Mesenchymal stem cell (in vitro differentiated cells and primary cell): ENCODE measurements around the gene TCEAL3.

Experiments used
- DNase-seq: peaks from one replicate; pipeline ENCODE4 v3.0.0-alpha.2; 2013
- H2AFZ ChIP-seq: one replicate; pipeline ENCODE4 v1.6.1; 2013; ENCODE audit warnings: low read depth, mild to moderate bottlenecking, control low read depth, inconsistent platforms, low read length, moderate library complexity
- H2AK5ac ChIP-seq: 2 replicates; pipeline ENCODE4 v1.6.1; 2013; ENCODE audit warnings: low read length, moderate library complexity, mild to moderate bottlenecking, inconsistent platforms; ENCODE audit not compliant: severe bottlenecking
- H2BK120ac ChIP-seq: one replicate; pipeline ENCODE4 v1.6.1; 2013; ENCODE audit warnings: low read depth, mild to moderate bottlenecking, inconsistent platforms, low read length, moderate library complexity
- H2BK12ac ChIP-seq, 2 experiments: one replicate each; pipeline ENCODE4 v1.6.1; 2013; ENCODE audit warnings: inconsistent platforms in 2 of 2, low read length in 2 of 2, mild to moderate bottlenecking in 2 of 2, moderate library complexity in 2 of 2, control low read depth in 1 of 2
- H2BK15ac ChIP-seq: one replicate; pipeline ENCODE4 v1.6.1; 2013; ENCODE audit warnings: mild to moderate bottlenecking, low read depth, inconsistent platforms; ENCODE audit not compliant: poor library complexity, severe bottlenecking
- H2BK5ac ChIP-seq: 2 replicates; pipeline ENCODE4 v1.6.1; 2013; ENCODE audit warnings: low read depth, mild to moderate bottlenecking, low read length, control low read depth, inconsistent platforms; ENCODE audit not compliant: poor library complexity, severe bottlenecking
- H3K14ac ChIP-seq, 2 experiments: one replicate each; pipeline ENCODE4 v1.6.1; 2013; ENCODE audit warnings: inconsistent platforms in 2 of 2, low read length in 2 of 2, control low read depth in 1 of 2, mild to moderate bottlenecking in 1 of 2, moderate library complexity in 1 of 2
- H3K18ac ChIP-seq, 2 experiments: one replicate each; pipeline ENCODE4 v1.6.1; 2013; ENCODE audit warnings: inconsistent platforms in 2 of 2, low read length in 2 of 2, control low read depth in 1 of 2, low read depth in 1 of 2, mild to moderate bottlenecking in 1 of 2
- H3K23ac ChIP-seq, 2 experiments: one replicate each; pipeline ENCODE4 v1.6.1; 2013; ENCODE audit warnings: inconsistent platforms in 2 of 2, low read length in 2 of 2, mild to moderate bottlenecking in 2 of 2, moderate library complexity in 2 of 2, control low read depth in 1 of 2
- H3K27ac ChIP-seq: 2 replicates; pipeline ENCODE4 v1.5.1; 2013; ENCODE audit warnings: mild to moderate bottlenecking, moderate library complexity, low read length, control low read depth, inconsistent platforms; ENCODE audit not compliant: poor library complexity, severe bottlenecking
- H3K27me3 ChIP-seq, 2 experiments: 2 replicates each; pipeline versions ENCODE4 v1.6.1 to v1.7.0; 2013; ENCODE audit warnings: low read length in 2 of 2, mild to moderate bottlenecking in 2 of 2, moderate library complexity in 2 of 2, control low read depth in 1 of 2, inconsistent platforms in 1 of 2; ENCODE audit not compliant: control insufficient read depth in 1 of 2, insufficient read depth in 1 of 2
- H3K36me3 ChIP-seq, 2 experiments: 2 replicates each; pipeline versions ENCODE4 v1.6.1 to v1.7.0; 2013; ENCODE audit warnings: low read length in 2 of 2, control low read depth in 1 of 2, inconsistent platforms in 1 of 2, low read depth in 1 of 2, mild to moderate bottlenecking in 1 of 2; ENCODE audit not compliant: insufficient read depth in 2 of 2, control insufficient read depth in 1 of 2
- H3K4ac ChIP-seq, 2 experiments: one replicate each; pipeline ENCODE4 v1.6.1; 2013; ENCODE audit warnings: inconsistent platforms in 2 of 2, low read length in 2 of 2, mild to moderate bottlenecking in 2 of 2, moderate library complexity in 2 of 2, control low read depth in 1 of 2, low read depth in 1 of 2
- H3K4me1 ChIP-seq: 2 replicates; pipeline ENCODE4 v1.6.1; 2013; ENCODE audit warnings: low read depth, low read length, control low read depth; ENCODE audit not compliant: control insufficient read depth, insufficient read depth
- H3K4me2 ChIP-seq: 2 replicates; pipeline ENCODE4 v1.6.1; 2013; ENCODE audit warnings: low read length, mild to moderate bottlenecking, inconsistent platforms; ENCODE audit not compliant: poor library complexity, severe bottlenecking
- H3K4me3 ChIP-seq, 2 experiments: 2 replicates each; pipeline versions ENCODE4 v1.5.1 to v1.7.0; 2013; ENCODE audit warnings: low read length in 2 of 2, mild to moderate bottlenecking in 2 of 2, control low read depth in 1 of 2, low read depth in 1 of 2; ENCODE audit not compliant: insufficient read depth in 1 of 2
- H3K79me1 ChIP-seq: replicated peaks from 2 replicates; pipeline ENCODE4 v1.6.1; 2013; ENCODE audit warnings: mild to moderate bottlenecking, control low read depth, low read length, inconsistent platforms; ENCODE audit not compliant: poor library complexity, severe bottlenecking
- H3K9ac ChIP-seq: 2 replicates; pipeline ENCODE4 v1.7.0; 2013; ENCODE audit warnings: mild to moderate bottlenecking, low read length, moderate library complexity
- H3K9me3 ChIP-seq: 2 replicates; pipeline ENCODE4 v1.7.0; 2013; ENCODE audit warnings: mild to moderate bottlenecking, low read length; ENCODE audit not compliant: control insufficient read depth
- H4K8ac ChIP-seq: one replicate; pipeline ENCODE4 v1.6.1; 2013; ENCODE audit warnings: inconsistent platforms, mild to moderate bottlenecking, low read length, moderate library complexity
- H4K91ac ChIP-seq: one replicate; pipeline ENCODE4 v1.6.1; 2013; ENCODE audit warnings: mild to moderate bottlenecking, low read length, inconsistent platforms
- WGBS: methylation state at CpG from one replicate; pipeline ENCODE4 v1.1.7; 2013; ENCODE audit warnings: mixed read lengths; 5-methylcytosine and 5-hydroxymethylcytosine counted together

Gene TCEAL3

GRCh38 chrX:103629318-103630170, 21.8 kb downstream of the TCEAL3 start:
- H3K9me3 ChIP-seq, result no peaks in the 10 kb centered on the region
- H3K4me1 ChIP-seq, result peaks cover under 1% of the 10 kb centered on the region
- H2BK15ac ChIP-seq, result peak overlapping the region; percentile 69
- H2BK120ac ChIP-seq, result peak overlapping the region; percentile 61
- peak; percentile 76 for DNase-seq
- peak overlapping the region in 1 of 2 experiments; percentile 96 for H3K14ac ChIP-seq
- H3K36me3 ChIP-seq, result no peaks in the 10 kb centered on the region
- no peak overlapping the region for H2BK12ac ChIP-seq
- peak overlapping the region; percentile 83 for H2BK5ac ChIP-seq
- H4K91ac ChIP-seq, result peak overlapping the region; percentile 18
- peak overlapping the region; percentile 94 for H3K27ac ChIP-seq
- no peaks in the 10 kb centered on the region for H3K79me1 ChIP-seq
- no peak overlapping the region for H2AFZ ChIP-seq
- peaks cover 0 to 15% of the 10 kb centered on the region in 2 experiments for H3K27me3 ChIP-seq
- 0% methylated on average over 37 of the region's 49 CpGs for WGBS
- peak overlapping the region; percentile 86 for H3K9ac ChIP-seq
- peak overlapping the region in 1 of 2 experiments; percentile 69 for H3K4ac ChIP-seq
- no peak overlapping the region for H2AK5ac ChIP-seq
- peak overlapping the region; percentile 75 for H3K4me2 ChIP-seq
- peak overlapping the region; percentile 81 for H4K8ac ChIP-seq
- no peak overlapping the region for H3K23ac ChIP-seq
- H3K4me3 ChIP-seq, result peak overlapping the region; percentile 76 to 81
- H3K18ac ChIP-seq, result peak overlapping the region; percentile 37 to 70

GRCh38 chrX:103630171-103630511, 22.4 kb downstream of the TCEAL3 start:
- peak overlapping the region; percentile 94 for H3K27ac ChIP-seq
- H2BK12ac ChIP-seq, result no peak overlapping the region
- no peak overlapping the region for H2AFZ ChIP-seq
- no peaks in the 10 kb centered on the region for H3K9me3 ChIP-seq
- WGBS, result 34% methylated on average over 6 of the region's 6 CpGs
- H3K23ac ChIP-seq, result no peak overlapping the region
- no peak overlapping the region for H3K4ac ChIP-seq
- no peaks in the 10 kb centered on the region for H3K79me1 ChIP-seq
- H3K18ac ChIP-seq, result no peak overlapping the region
- H3K9ac ChIP-seq, result peak overlapping the region; percentile 86
- H3K4me3 ChIP-seq, result peak overlapping the region in 1 of 2 experiments; percentile 81
- no peak overlapping the region for H4K91ac ChIP-seq
- H2BK5ac ChIP-seq, result no peak overlapping the region
- no peak overlapping the region for H2BK15ac ChIP-seq
- no peaks in the 10 kb centered on the region for H3K36me3 ChIP-seq
- H3K4me2 ChIP-seq, result peak overlapping the region; percentile 75
- H3K4me1 ChIP-seq, result no peaks in the 10 kb centered on the region
- H4K8ac ChIP-seq, result no peak overlapping the region
- H3K14ac ChIP-seq, result no peak overlapping the region
- H3K27me3 ChIP-seq, result peaks cover 0 to 15% of the 10 kb centered on the region in 2 experiments
- H2BK120ac ChIP-seq, result no peak overlapping the region
- no peak for DNase-seq
- no peak overlapping the region for H2AK5ac ChIP-seq

GRCh38 chrX:103631145-103631544, 23.4 kb downstream of the TCEAL3 start:
- no peak overlapping the region for H3K18ac ChIP-seq
- H4K91ac ChIP-seq, result no peak overlapping the region
- no peak overlapping the region for H2AFZ ChIP-seq
- no peak overlapping the region for H3K4ac ChIP-seq
- H3K4me1 ChIP-seq, result no peaks in the 10 kb centered on the region
- H3K79me1 ChIP-seq, result no peaks in the 10 kb centered on the region
- no peaks in the 10 kb centered on the region for H3K9me3 ChIP-seq
- H2BK12ac ChIP-seq, result no peak overlapping the region
- H3K4me2 ChIP-seq, result no peak overlapping the region
- H3K36me3 ChIP-seq, result no peaks in the 10 kb centered on the region
- no peak overlapping the region for H2AK5ac ChIP-seq
- DNase-seq, result no peak
- H3K4me3 ChIP-seq, result no peak overlapping the region
- H2BK5ac ChIP-seq, result no peak overlapping the region
- no peak overlapping the region for H2BK15ac ChIP-seq
- H3K14ac ChIP-seq, result no peak overlapping the region
- H3K27me3 ChIP-seq, result peaks cover 0 to 15% of the 10 kb centered on the region in 2 experiments
- H3K27ac ChIP-seq, result no peak overlapping the region
- no peak overlapping the region for H3K9ac ChIP-seq
- 97% methylated on average over 5 of the region's 5 CpGs for WGBS
- H2BK120ac ChIP-seq, result no peak overlapping the region
- H4K8ac ChIP-seq, result no peak overlapping the region
- no peak overlapping the region for H3K23ac ChIP-seq

- Histone ChIP-seq H4K8ac (no peak overlapping the region), H4K91ac (no peak overlapping the region), H3K4me1 (peaks cover 7% of the 10 kb centered on the region), H2BK15ac (no peak overlapping the region), H3K36me3 (no peaks in the 10 kb centered on the region), H2BK5ac (no peak overlapping the region), H3K4ac (no peak overlapping the region), H3K4me2 (no peak overlapping the region), H3K23ac (no peak overlapping the region), H2BK12ac (no peak overlapping the region), H2BK120ac (no peak overlapping the region), H2AFZ (no peak overlapping the region), H3K9ac (no peak overlapping the region), H3K14ac (no peak overlapping the region), H3K18ac (no peak overlapping the region), H3K79me1 (no peaks in the 10 kb centered on the region), H3K4me3 (no peak overlapping the region), H3K9me3 (no peaks in the 10 kb centered on the region), H3K27ac (no peak overlapping the region), H2AK5ac (no peak overlapping the region), H3K27me3 (peaks cover 0 to 6% of the 10 kb centered on the region in 2 experiments)
- DNase-seq, result no peak
- WGBS, result 9% methylated on average over 1 of the region's 2 CpGs
These were observed 27.7 kb downstream of the TCEAL3 start for GRCh38 chrX:103635436-103635835.
